Fibroblast of lung (primary cell): ENCODE results near the gene IRGQ.

Experiments used
- CTCF ChIP-seq, 2 donors: IDR thresholded peaks in 1 of 2; conservative IDR thresholded peaks in 1 of 2; 1 replicate in 1 of 2; 2 replicates in 1 of 2; pipeline ENCODE4 v1.5.1; 2011 to 2012; ENCODE audit warnings: low read length in 2 of 2, control low read depth in 1 of 2, inconsistent platforms in 1 of 2, low read depth in 1 of 2, mild to moderate bottlenecking in 1 of 2
- EZH2 ChIP-seq: IDR thresholded peaks from 2 replicates; pipeline ENCODE4 v1.5.1; 2012; ENCODE audit warnings: low read length, control low read depth, mild to moderate bottlenecking; ENCODE audit errors: missing control alignments

- no peak for TF ChIP-seq CTCF (conservative IDR thresholded peaks at IDR 0.05 in 1 of 2, IDR thresholded peaks at IDR 0.05 in 1 of 2; ENCODE audit: low read depth in 1 of 2, low read length in 2 of 2)
- no peak for TF ChIP-seq EZH2
Measured at GRCh38 chr19:43607238-43608205, 11.6 kb upstream of the IRGQ start.
